Ovary (tissue), 3 donors: ENCODE data around the gene ACTN1.

ENCODE experiments used
- CTCF ChIP-seq, 3 donors: fragments of 450-650 bp in 2 of 3; fragments of 200-600 bp in 1 of 3; IDR thresholded peaks; one replicate each; pipeline versions ENCODE4 v1.5.1 to v1.8.0; 2016 to 2022; ENCODE audit warnings: antibody characterized with exemption in 3 of 3, mild to moderate bottlenecking in 1 of 3
- EP300 ChIP-seq: sonication (generic); formaldehyde crosslinking; IDR thresholded peaks from one replicate; pipeline ENCODE4 v1.6.1; 2017; ENCODE audit warnings: antibody characterized with exemption
- donor health status: DM: no; HTN: no; CAD: no.

- TF ChIP-seq CTCF (IDR thresholded peaks at IDR 0.05): no peak
- no peak for TF ChIP-seq EP300
These were observed 56.2 kb downstream of the ACTN1 start for GRCh38 chr14:68922886-68923285.
